HG03460 (cell line): ENCODE results near the gene BMP8A.
"Not testable (repeated sequence)": the region's sequence is repeated elsewhere in the genome, so short reads cannot be mapped to it uniquely, and the experiment has no call there.

Experiments
- ATAC-seq: cut with Tn5 transposase; IDR thresholded peaks from one replicate; pipeline ENCODE4 v1.9.1; 2021; ENCODE audit not compliant: unreplicated experiment

The BMP8A gene

DNA sequence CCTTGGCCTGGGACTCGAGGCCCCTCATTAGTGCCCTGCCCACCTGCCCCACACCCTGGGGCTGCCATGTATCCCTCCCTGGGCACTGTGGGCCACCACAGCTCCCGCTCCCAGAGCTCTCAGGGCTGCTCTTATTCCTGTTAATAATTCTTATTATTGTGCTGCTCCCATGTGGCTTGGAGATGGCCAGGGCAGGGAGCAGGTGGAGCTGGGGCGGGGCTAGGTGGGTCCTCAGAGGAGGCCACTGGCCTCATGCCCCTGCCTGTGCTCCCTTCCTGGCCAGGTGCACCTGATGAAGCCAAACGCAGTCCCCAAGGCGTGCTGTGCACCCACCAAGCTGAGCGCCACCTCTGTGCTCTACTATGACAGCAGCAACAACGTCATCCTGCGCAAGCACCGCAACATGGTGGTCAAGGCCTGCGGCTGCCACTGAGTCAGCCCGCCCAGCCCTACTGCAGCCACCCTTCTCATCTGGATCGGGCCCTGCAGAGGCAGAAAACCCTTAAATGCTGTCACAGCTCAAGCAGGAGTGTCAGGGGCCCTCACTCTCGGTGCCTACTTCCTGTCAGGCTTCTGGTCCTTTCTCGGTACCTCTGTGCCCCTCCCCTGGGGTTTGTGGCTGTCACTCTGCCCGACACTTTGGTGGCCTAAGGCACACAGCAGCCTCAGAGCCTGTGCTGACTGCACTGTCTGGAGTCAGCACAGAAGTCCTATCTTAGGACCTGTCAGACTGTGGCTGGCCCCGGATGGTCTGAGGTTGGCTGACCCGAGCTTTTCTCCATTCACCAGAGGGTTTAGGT lies 34.1 kb downstream of the BMP8A start:
- peak; percentile 94 for ATAC-seq

DNA sequence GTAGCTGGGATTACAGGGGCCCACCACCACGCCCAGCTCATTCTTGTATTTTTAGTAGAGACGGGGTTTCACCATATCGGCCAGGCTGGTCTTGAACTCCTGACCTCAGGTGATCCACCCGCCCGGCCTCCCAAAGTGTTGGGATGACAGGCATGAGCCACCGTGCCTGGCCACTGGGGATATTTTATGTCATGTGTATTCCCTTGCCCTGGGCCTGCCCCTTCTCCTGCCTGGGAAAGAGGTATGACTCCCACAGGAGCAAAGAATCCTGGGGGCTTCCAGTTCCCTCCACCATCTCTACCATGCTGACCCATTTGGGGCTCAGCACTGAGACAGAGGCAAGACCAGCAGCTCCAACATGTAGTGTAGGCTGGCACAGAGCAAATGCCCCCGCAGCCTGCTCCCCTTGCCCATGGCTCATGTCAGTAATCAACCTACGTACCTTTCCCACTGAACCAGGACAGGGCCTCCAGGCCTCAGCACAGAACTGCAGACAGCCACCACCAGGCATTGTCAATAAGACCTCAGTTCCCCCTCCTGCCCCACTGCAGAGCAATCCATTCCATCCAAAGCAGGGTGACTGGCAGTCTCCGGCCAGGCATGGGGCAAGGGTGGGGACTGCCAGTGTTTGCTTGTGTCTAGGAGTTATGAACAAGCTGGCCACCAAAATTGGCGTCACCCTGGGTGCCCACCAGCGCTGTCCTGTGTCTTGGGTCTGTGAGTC lies 35.2 kb downstream of the BMP8A start:
- ATAC-seq: no peak

DNA sequence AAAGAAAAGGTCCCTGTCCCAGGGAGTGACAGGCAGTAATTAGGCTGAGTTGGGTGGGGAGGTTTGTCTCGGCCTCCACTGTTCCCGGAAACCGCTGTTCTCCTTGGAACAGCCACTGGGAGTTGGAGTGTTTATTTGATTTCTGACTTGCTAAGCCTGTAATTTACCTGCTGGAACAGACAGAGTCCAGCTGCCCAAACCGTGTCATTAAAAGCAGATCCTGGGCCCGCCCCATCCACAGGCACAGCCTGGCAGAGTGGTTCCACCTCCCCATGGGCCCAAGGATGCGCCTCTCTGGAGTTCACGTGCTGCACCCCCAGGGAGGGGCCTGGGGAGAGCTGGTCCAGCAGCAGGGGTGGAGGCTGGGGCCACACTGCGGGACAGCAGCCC lies 35.7 kb downstream of the BMP8A start:
- not testable (repeated sequence) for ATAC-seq

DNA sequence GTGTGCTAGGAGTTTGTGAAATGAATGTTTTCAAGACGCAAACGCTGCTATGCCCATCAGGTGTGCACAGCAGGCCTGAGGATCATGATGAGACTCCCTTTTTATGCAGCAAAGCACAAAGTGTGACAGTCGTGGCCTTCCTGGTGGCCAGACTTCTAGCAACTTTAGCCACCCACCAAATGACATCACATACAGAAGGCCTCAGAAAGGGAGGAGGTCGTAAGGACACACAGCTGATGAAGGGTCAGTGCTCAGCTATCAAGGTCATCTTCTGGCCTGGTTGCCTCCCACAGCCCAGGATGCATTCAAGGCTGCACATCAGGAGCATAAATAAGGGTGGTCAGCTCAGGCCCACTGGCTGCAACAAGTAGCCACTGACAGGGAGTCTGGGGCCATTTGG lies 36.6 kb downstream of the BMP8A start:
- ATAC-seq: no peak

DNA sequence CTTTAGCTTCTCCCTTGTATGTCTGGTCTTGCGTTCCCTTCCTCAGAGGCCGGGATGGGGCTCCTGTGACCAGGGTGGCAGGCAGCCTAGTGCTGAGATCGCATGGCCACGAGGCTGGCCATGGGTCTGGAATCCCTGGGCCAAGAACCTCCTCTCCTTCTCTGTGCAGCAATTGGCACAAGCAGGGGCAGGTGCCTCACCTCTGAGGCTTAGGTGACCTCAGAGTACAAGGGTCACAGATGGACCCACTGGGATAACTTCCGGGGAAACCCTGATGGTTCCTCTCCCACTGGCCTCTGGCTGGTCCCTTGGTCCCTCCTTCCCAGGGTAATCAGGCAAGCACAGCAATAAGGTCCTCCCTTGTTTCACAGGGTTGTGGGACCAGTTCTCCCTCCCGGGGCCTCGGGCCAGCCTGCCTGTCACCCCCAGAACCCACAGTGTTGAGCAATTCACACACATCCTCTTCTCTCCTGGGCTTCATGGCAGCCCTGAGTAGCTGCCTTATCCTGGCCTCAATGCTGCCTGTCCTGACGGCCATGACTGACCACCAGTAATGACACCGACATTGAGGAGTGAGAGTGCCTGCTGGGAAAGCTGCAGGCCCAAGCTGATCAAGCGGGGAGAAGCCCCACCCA lies 38.6 kb downstream of the BMP8A start:
- ATAC-seq: no peak

DNA sequence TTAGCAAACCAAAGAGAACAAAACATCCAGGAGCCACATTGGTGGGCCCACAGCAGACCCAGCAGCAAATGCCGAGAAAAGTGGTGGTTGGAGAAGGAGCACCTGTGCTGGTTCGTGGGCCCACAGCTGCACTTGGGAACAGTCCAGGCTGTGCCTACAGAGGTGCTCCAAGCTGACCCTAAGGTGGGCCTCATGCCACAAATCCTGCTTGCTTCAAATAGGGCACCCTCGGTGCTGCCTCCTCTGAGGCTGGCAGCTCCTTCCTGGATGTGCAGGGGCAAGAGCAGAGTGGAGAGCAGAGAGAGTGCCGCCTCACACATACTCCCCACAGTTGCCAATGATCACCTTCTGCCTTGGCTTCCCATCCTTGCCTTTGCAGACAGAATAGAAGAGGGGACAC lies 40.1 kb downstream of the BMP8A start:
- no peak for ATAC-seq

DNA sequence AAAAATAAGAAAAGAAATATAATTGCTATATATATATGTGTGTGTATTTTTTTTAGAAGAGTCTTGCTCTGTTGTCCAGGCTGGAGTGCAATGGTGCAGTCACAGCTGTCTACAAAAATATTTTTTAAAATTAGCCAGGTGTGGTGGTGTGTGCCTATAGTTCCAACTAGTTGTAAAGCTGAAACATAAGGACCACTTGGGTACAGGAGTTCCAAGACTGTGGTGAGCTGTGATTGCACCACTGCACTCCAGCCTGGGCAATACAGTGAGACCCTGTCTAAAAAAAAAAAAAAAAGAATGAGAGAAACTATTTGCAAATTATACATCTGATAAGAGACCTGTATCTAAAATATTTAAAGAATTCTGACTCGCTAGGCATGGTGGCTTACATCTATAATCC lies 42.0 kb downstream of the BMP8A start:
- ATAC-seq: no peak

DNA sequence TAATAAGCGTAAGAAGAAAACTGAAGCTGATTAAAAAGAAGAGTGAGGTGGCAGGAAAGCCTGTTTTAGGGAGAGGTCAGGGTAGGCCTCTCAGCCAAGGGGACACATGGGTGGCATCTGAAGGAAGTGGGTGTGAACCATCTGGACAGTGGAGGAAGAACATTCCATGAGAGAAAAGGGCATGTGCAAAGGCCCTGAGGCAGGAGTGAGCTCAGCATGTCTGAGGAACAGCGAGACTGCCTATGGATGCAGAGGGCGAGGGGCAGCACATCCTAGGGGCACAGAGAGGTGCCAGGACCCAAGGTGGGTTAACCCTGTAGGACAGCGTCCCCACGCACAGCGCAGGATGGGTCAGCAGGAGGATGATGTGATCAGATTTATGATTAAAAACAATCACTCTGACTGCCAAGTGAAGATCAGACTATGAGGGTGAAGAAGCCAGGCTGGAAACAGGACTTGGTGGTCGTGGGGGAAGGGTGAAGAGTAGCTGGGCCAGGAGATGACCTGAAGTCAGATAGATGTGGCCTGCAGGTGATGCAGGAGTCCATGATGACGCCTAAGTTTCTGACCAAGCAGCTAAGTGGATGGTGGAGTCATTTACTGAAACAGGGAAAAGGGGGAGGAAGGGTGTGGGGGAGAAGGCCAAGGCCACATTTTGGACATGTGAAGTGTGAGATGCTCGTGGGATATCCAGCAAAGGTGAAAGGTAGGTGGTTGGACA lies 47.3 kb downstream of the BMP8A start:
- no peak for ATAC-seq

DNA sequence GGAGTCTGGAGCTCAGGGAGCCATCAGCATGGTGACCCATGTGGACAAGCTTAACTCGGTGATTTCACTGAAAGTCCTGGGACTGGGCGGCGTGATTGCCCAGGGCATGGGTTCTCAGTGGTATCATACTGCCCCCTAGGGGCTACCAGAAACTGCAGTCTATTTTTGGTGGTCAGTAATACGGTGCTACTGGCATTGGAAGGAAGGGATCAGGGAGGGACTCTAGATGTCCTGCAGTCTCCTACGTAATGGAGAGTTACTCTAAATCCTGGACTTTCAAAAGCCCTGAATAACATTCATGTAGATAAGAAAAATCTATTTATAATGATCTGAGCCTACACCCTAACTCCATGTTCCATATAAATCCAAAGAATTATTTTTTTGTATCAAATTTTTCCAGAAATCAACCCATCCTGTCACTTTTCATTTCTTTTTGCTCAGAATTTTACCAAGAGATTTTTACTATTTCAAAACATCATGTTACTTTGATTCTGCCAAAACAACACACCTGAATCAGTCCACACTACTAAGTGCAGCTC lies 47.9 kb downstream of the BMP8A start:
- no peak for ATAC-seq

DNA sequence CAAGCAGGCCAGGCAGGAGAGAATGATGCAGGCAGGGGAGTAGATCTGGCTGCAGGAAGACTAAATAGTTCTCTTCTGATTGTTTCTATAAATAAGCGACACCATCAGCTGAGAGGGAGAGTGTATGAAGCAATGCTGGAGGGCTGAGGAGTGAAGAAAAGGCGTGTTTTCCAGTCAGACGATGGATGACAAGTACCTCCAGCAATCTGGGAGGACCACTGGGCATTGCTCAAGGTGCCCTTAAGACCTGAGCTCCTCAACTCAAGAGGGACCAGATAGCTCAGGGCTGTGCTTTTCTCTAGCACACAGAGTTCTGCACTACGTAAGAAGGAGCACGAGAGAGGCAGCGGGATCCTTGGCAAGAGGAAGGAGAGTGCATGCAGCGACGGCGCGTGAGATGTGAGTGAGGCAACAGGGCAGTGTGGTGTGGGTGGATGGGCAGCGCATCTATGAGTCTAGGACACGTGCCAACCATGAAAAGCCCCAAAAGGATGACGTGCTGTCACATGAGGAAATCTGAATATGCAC lies 49.1 kb downstream of the BMP8A start:
- no peak for ATAC-seq

DNA sequence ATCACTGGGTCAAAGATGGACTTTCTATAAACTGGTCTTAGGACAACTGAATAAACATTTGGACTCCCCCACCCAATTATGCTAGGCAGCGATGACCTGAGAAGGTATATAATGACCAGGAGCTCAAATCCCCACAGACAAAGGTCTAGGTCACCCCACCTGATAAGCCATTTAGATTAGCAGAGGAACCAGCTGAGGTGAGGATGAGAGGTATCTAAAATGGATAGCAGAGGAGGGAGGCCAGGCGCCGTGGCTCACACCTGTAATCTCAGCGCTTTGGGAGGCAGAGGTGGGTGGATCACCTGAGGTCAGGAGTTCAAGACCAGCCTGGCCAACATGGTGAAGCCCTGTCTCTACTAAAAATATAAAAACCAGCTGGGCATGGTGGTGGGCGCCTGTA lies 51.5 kb downstream of the BMP8A start:
- ATAC-seq: no peak

DNA sequence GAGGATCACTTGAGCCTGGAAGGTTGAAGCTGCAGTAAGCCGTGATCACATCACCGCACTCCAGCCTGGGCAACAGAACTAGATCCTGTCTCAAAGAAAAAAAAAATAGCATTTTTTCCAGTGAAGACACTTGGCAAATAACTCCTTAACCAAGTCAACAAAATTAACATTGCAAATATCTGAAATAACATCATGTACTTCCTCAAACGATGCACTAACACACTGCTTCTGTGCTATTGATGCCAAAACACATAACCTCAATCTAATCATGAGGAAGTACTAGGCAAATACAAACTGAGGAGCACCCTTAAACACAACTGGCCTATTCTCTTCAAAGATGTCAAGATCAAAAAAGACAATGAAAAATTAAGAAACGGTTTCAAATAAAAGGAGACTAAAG lies 52.9 kb downstream of the BMP8A start:
- ATAC-seq: no peak

DNA sequence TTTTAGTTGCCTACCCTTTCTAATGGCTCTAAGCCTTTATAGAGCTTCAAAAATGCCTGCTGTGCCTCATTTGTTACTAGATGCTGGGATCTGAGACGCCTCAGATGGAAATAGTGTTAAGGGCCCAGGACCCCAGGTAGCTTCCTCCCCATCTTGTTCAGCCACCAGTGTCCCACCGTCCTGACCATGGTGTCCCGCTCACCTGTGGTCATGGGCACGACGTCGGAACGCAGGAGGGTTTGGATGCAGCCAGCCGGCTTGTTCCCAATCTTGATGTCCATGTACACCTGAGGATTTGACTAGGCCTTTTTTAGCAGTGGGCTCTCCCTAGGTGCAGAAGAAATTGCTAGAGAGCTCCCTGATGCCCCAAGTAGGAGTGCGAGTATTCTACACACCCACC lies 54.1 kb downstream of the BMP8A start:
- ATAC-seq: no peak

DNA sequence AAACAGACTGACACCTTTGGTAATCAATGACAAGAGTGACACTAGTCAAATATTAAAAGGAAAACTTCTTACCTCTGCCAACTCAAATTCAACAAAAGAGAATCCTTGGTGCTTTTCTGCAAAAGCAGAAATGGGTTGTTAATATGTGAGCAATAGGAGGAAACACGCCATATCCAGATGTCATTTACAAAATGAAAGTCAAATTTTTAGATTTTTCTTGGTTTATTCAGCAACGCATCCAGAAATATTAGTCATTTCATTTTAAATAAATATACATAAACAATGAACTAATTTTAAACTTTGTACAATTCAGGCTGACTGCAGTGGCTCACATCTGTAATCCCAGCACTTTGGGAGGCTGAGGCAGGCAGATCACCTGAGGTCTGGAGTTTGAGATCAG lies 62.8 kb downstream of the BMP8A start:
- no peak for ATAC-seq

DNA sequence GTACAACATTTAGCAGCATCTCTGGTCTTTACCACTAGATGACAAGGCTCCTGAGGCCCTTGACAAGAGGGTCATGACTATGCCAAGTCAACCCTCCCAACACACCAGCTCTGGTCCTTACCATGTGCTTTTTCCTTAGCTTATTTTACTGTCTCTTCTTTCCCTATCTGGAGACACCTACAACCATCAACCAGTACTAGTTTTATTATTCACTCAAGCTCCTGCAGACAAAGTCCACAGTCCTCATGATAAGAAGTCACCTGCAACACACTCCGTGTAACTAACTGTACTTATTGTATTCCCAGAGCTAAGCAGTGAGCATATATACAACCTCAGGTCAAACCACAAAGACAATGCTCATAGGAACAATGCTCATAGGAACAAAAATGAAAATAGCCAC lies 69.8 kb downstream of the BMP8A start:
- no peak for ATAC-seq

DNA sequence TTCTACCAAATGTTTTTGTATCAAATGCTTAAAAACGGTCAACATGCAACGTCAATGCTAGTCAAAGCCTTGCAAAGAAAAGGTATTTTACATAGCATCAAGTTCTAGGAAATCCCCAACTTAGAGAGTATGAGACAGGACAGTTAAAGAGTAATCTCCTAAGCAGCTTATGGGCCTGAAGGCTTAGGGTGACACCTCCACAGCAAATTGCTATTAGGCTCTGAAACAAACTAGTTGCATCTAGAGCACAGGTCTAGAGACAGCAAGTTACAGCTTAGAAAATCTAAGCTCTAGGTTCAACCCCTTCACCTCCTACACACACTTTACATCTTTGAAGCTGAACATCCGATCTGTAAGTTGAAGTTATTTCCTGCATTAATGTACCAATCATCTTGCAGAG lies 71.5 kb downstream of the BMP8A start:
- no peak for ATAC-seq

DNA sequence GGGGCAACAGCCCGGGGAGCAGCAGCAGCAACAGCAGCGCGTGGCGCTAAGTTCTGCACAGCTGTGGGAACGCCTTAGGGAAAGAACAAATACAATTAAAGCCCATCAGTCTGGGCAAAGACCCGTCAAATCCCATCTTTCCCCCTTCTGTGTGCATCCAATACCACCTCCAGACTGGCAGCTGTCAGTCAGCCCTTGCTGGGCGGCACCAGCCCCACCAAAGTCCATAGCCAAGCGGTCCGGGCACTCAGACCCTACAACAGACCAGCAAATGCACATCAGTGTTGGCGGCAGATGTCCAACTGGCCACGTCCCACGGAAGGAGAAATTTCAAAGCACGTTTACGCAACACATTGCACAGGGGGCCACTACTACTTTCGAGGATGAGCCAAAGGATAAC lies 72.2 kb downstream of the BMP8A start:
- no peak for ATAC-seq

DNA sequence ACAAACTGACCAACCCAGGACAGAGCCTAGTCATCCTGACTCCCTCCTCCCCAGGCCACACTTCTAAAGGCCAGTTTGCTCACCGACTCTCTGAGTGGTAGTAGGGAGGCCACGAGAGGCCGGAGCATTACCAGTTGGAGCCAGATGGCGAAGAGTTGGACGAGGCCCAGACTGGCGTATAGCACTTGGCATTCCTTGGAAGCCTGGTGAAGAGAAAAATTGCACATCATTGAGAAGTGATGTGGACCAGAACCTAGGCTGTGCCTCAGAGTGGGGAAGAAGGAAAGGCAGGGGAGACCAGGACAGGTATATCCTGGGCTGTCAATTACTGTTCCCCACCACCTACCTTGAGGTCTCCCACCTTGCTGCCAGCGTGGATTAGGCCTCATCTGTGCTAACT lies 72.9 kb downstream of the BMP8A start:
- ATAC-seq: no peak

DNA sequence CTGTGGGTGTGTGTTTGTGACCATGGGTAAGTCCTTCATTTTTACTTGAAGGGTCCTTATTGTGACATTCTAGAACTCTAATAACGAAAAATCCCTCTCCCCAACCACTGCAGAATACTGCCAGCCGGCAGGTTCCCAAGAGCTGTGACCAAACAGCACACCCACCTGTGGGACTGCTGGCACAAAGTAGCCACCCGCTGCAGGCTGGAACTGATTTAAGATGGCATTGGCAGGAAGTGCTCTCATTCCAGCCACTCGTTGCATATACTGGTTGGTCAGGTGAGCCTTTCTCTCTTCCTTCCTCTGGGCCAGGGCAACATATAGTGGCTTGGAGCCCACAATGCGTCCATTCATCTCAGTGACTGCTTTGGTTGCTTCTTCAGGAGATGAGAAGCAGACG lies 73.5 kb downstream of the BMP8A start:
- no peak for ATAC-seq

DNA sequence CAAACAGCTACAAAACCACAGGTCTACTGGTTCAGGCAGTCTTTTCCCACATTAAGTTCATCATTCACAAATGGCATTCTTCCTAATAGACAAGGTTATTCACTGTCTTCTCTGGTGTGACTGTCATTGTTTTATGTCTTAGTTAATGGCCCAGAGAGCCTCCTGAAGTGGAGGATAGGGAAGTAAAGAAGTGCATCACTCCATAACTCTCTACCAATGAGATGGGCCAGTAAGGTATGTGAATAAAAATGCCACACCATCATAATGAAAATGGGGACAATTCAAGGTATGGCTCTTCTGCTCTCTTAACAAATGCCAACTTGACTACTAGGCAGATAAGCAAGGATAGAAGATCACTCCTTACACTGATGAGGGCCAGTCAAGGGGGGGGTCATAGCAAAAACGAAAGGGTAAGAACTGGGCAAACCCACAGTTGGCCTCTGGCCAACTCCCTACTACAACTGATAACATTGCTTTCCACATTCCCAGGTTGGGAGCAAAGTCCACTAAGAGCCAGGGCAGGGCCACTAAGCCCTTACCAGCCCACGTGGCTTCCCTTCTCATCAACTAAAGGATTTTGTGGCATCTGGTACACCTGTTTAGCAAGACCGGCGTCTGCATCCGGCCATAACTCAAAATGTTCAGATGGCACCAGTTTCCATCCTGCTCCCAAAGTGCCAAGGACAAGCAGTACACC lies 75.2 kb downstream of the BMP8A start:
- no peak for ATAC-seq
